GM19463 (cell line): ENCODE results near the gene S100A6.
"Not testable (repeated sequence)": the region's sequence is repeated elsewhere in the genome, so short reads cannot be mapped to it uniquely, and the experiment has no call there.

Experiments used
- ATAC-seq: cut with Tn5 transposase; IDR thresholded peaks from one replicate; pipeline ENCODE4 v1.9.1; 2021; ENCODE audit warnings: mild to moderate bottlenecking, moderate library complexity; ENCODE audit not compliant: unreplicated experiment

The S100A6 gene

GRCh38 chr1:153532769-153533599 is 2.8 kb downstream of the S100A6 start:
- ATAC-seq = no peak

- ATAC-seq = no peak
Measured at GRCh38 chr1:153532181-153532580, 3.6 kb downstream of the S100A6 start.

DNA sequence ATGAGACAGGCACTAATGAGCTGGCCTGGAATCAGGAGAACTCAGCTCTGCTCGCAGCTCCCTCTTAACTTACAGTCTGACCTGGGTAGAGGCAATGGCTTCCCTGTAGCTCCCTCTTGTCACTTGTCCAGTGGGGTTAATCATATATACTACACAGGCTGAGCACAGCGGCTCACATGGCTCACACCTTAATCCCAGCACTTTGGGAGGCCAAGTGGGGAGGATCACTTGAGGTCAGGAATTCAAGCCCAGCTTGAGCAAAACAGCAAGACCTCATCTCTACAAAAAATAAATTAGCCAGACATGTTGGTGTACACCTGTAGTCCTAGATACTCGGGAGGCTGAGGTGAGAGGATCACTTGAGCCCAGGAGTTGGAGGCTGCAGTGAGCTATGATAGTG is 4.2 kb downstream of the S100A6 start:
- no peak for ATAC-seq

GRCh38 chr1:153527683-153528040 is 8.1 kb downstream of the S100A6 start:
- ATAC-seq = no peak

DNA sequence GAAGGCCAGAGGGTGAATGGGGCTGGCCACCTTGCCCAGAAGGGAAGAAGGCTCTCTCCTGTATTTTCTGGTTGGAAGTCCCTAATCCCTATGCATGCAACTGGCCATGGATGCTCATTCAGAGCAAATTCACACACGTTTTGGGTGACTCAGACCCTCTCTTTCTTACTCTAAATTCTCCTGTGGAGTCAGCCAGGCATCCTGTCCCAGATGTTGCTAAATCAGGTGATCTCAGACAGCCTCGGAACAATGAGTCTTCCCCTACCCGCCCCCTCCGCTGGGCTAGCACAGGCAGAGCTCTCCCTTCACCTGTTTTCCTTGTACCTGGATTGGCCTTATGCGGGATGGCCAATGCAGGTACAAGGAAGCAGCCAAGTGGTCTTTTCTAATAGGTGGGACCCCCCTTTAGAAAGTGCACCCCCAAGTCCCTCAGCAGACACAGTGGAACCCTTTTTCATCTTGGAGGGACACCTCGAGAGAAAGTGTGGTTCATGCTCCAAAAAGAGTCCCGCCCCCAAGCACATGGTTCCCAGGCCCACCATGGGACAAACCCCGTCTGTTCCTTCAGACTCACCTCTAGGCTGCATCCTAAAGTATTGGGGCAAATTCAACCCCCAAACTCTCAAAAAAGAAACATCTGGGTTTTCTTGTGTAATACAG is 8.6 kb downstream of the S100A6 start:
- ATAC-seq = no peak

DNA sequence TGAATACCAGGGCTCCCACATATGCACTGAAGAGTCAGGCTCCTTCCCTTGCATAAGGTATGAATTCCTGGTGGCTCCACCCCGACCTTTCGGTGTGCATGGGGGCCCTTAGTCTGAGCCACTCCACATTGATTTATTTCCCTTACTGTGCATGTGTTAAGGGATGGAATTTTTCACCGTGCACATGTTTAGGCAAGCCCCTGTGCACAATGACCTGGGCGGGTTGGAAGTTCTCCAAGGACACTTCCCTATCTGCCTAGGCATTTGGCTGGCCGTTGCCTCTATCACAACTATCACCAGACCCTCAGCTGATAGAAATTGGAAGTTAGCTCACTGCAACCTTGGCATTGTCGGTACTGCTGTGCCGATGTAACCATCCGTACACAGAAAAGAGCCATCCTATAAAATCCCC is 9.7 kb downstream of the S100A6 start:
- no peak for ATAC-seq

GRCh38 chr1:153525088-153525728 is 10.6 kb downstream of the S100A6 start:
- ATAC-seq = no peak

GRCh38 chr1:153522353-153523048 is 13.3 kb downstream of the S100A6 start:
- not testable (repeated sequence) for ATAC-seq

DNA sequence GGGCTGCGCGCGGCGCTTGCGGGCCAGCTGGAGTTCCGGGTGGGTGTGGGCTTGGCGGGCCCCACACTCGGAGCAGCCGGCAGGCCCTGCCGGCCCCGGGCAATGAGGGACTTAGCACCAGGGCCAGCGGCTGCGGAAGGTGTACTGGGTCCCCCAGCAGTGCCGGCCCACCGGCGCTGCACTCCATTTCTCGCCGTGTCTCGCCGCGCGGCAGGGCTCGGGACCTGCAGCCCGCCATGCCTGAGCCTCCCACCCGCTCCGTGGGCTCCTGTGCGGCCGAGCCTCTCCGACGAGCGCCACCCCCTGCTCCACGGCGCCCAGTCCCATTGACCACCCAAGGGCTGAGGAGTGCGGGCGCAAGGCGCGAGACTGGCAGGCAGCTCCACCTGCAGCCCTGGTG is 14.0 kb downstream of the S100A6 start:
- ATAC-seq = not testable (repeated sequence)

DNA sequence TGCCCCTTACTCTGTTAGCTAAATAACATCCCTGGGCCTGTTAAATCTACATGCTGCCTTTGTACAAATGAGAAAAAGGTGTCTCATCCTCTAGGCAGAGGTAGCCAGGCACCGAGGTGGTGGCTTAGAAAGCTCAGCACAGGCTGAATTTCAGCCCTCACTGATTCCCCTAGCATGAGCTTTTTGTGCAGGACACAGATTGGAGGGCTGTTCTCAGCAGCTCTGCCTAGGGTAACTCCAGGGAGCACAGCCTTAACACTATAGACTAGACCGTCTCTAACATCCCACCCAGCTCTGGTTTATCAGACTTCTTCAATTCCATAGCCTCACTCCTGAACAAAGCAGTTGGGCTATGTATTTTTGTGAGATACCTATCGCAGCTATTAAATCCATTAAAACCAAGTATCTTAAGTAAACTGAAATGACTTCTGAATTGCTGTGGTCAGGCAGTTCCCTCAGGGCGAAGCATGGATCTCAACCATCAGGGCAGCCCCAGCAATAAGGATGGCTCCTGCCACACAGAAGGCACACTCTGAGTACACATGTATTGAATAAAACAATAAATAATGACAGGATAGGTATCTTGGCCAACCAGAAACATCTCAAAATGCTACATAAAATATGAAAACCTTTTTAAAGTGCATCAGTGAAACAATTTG is 14.8 kb downstream of the S100A6 start:
- ATAC-seq = no peak

DNA sequence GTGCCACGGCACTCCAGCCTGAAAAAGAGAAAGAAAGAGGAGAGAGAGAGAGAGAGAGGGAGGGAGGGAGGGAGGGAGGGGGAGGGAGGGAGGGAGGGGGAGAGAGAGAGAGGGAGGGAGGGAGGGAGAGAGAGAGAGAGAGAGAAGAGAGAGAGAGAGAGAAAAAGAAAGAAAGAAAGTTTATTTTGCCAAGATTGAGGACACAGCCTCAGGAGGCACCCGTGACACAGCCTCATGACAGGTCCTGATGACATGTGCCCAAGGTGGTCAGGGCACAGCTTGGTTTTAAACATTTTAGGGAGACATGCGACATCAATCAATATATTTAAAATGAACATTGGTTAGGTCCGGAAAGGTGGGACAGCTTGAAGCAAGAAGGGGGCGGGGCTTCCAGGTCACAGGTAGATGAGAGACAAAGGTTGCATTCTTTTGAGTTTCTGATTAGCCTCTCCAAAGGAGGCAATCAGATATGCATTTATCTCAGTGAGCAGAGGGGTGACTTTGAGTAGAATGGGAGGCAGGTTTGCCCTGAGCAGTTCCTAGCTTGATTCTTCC is 15.6 kb downstream of the S100A6 start:
- ATAC-seq = not testable (repeated sequence)

DNA sequence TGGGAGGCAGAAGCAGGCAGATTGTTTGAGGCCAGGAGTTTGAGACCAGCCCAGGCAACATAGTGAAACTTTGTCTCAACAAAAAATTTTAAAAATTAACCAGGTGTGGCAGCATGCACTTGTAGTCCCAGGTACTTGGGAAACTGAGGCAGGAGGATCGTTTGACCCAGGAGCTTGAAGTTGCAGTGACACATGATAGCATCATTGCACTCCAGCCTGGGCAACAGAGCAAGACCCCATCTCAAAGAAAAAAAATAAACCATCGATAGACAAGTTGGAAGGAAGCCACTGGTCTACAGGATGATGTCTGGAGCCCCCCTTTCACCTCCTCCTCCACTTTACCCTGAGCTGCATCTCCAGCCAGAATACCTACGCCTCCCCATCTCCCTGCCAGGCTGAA is 16.5 kb downstream of the S100A6 start:
- ATAC-seq = no peak

GRCh38 chr1:153515504-153516394 is 20.0 kb downstream of the S100A6 start:
- no peak for ATAC-seq

- ATAC-seq = no peak
Measured at GRCh38 chr1:153513666-153514065, 22.1 kb downstream of the S100A6 start.

GRCh38 chr1:153513023-153513422 is 22.8 kb downstream of the S100A6 start:
- ATAC-seq = no peak

GRCh38 chr1:153510984-153511410 is 24.8 kb downstream of the S100A6 start:
- ATAC-seq = peak; percentile 66

- ATAC-seq = no peak
Measured at GRCh38 chr1:153509729-153510354, 25.9 kb downstream of the S100A6 start.

- no peak for ATAC-seq
Measured at GRCh38 chr1:153509036-153509435, 26.8 kb downstream of the S100A6 start.
